H1 (cell line): ENCODE measurements around the gene MAPKAP1. TPM values are rescaled to one million over a fixed set of nuclear protein-coding genes. Genes with fewer than 3 reads are reported as not detected.

Experiments used
- CTCF ChIA-PET: fragments of 300-600 bp; sonication (Branson Sonifier 250); formaldehyde crosslinking; loops from one replicate; lab custom pipeline; 2021; ENCODE audit not compliant: partially characterized antibody; lab: Charles Lee
- POLR2A ChIA-PET: fragments of 300-600 bp; sonication (Branson Sonifier 250); formaldehyde crosslinking; loops from one replicate; lab custom pipeline; 2021; ENCODE audit warnings: inconsistent platforms; ENCODE audit not compliant: partially characterized antibody; lab: Charles Lee
- DNase-seq, 2 experiments: peaks; one replicate each; pipeline versions ENCODE4 v3.0.0 to v3.0.0-alpha.2; 2010 to 2022; ENCODE audit warnings: low spot score in 2 of 2, low read depth in 1 of 2, mixed read lengths in 1 of 2
- FAIRE-seq: peaks from 2 replicates; lab custom pipeline; 2011; peaks lifted over from hg19 to GRCh38; lab: Jason Lieb, UNC
- H2AFZ ChIP-seq: 2 replicates; pipeline ENCODE4 v1.8.1; 2012; ENCODE audit warnings: low read length, inconsistent platforms
- H2AK5ac ChIP-seq: 2 replicates; pipeline ENCODE4 v1.6.1; 2013; ENCODE audit warnings: low read depth, low read length
- H2BK120ac ChIP-seq: replicated peaks from 2 replicates; pipeline ENCODE3; 2013; ENCODE audit warnings: low read depth, low read length, inconsistent platforms
- H2BK12ac ChIP-seq: 2 replicates; pipeline ENCODE4 v1.6.1; 2013; ENCODE audit warnings: low read depth, low read length
- H2BK15ac ChIP-seq: 2 replicates; pipeline ENCODE4 v1.6.1; 2013; ENCODE audit warnings: low read length
- H2BK20ac ChIP-seq: 2 replicates; pipeline ENCODE4 v1.6.1; 2013; ENCODE audit warnings: low read length
- H2BK5ac ChIP-seq: 2 replicates; pipeline ENCODE4 v1.6.1; 2013; ENCODE audit warnings: low read depth, low read length
- H3K14ac ChIP-seq: 2 replicates; pipeline ENCODE4 v1.6.1; 2013; ENCODE audit warnings: inconsistent platforms; ENCODE audit not compliant: insufficient read length
- H3K18ac ChIP-seq: 2 replicates; pipeline ENCODE4 v1.6.1; 2013; ENCODE audit warnings: low read length; ENCODE audit errors: extremely low read depth
- H3K23ac ChIP-seq: 2 replicates; pipeline ENCODE4 v1.6.1; 2013; ENCODE audit warnings: inconsistent platforms; ENCODE audit not compliant: insufficient read length
- H3K23me2 ChIP-seq: 2 replicates; pipeline ENCODE4 v1.6.1; 2013; ENCODE audit warnings: low read depth, low read length
- H3K27ac ChIP-seq: 2 replicates; pipeline ENCODE4 v1.6.1; 2011; ENCODE audit warnings: low read depth, low read length, inconsistent platforms
- H3K27me3 ChIP-seq, 4 experiments: replicated peaks in 1 of 4; 1 replicate in 1 of 4; 2 replicates in 3 of 4; pipeline versions ENCODE4 v1.6.1 to v1.8.1; 2011 to 2013; ENCODE audit warnings: low read length in 3 of 4, mild to moderate bottlenecking in 3 of 4, inconsistent platforms in 2 of 4, mixed read lengths in 2 of 4, moderate library complexity in 1 of 4; ENCODE audit not compliant: control insufficient read depth in 3 of 4, insufficient read depth in 3 of 4; ENCODE audit errors: extremely low read depth in 1 of 4
- H3K36me3 ChIP-seq, 4 experiments: 2 replicates each; pipeline versions ENCODE4 v1.6.1 to v1.8.1; 2011 to 2013; ENCODE audit warnings: mild to moderate bottlenecking in 4 of 4, low read length in 3 of 4, moderate library complexity in 2 of 4, control low read depth in 1 of 4, inconsistent platforms in 1 of 4; ENCODE audit not compliant: insufficient read depth in 4 of 4, control insufficient read depth in 2 of 4
- H3K4ac ChIP-seq: replicated peaks from 2 replicates; pipeline ENCODE3; 2013; ENCODE audit warnings: low read length, low read depth, mixed read lengths, inconsistent platforms; ENCODE audit not compliant: insufficient read length
- H3K4me1 ChIP-seq, 4 experiments: replicated peaks in 1 of 4; 1 replicate in 1 of 4; 2 replicates in 3 of 4; pipeline versions ENCODE4 v1.6.1 to v1.8.1; 2011 to 2013; ENCODE audit warnings: low read length in 3 of 4, inconsistent platforms in 2 of 4, mixed read lengths in 1 of 4; ENCODE audit not compliant: insufficient read depth in 4 of 4, control insufficient read depth in 3 of 4
- H3K4me2 ChIP-seq, 2 experiments: 2 replicates each; pipeline versions ENCODE4 v1.6.1 to v1.8.1; 2011 to 2013; ENCODE audit warnings: low read depth in 2 of 2, low read length in 2 of 2, control low read depth in 1 of 2, inconsistent platforms in 1 of 2, mild to moderate bottlenecking in 1 of 2; ENCODE audit not compliant: insufficient read depth in 1 of 2
- H3K4me3 ChIP-seq, 4 experiments: fragments of 200-600, 300-600 bp in 1 of 4; sonication (generic), shearing (Covaris generic), sonication (Bioruptor Twin) in 1 of 4; 2 replicates each; pipeline versions ENCODE4 v1.5.1 to v1.8.1; 2011 to 2016; ENCODE audit warnings: low read length in 4 of 4, low read depth in 3 of 4, control low read depth in 2 of 4, inconsistent platforms in 2 of 4, mild to moderate bottlenecking in 2 of 4, mixed read lengths in 1 of 4, moderate library complexity in 1 of 4; ENCODE audit not compliant: insufficient read depth in 2 of 4; ENCODE audit errors: extremely low read depth in 1 of 4
- H3K56ac ChIP-seq: replicated peaks from 2 replicates; pipeline ENCODE3; 2013; ENCODE audit warnings: low read depth, mild to moderate bottlenecking, mixed read lengths, low read length, inconsistent platforms; ENCODE audit not compliant: insufficient read length
- H3K79me1 ChIP-seq: 2 replicates; pipeline ENCODE4 v1.6.1; 2013; ENCODE audit warnings: low read depth, low read length, control low read depth
- H3K79me2 ChIP-seq, 2 experiments: 2 replicates each; pipeline versions ENCODE4 v1.6.1 to v1.8.1; 2012 to 2013; ENCODE audit warnings: low read length in 2 of 2, mild to moderate bottlenecking in 2 of 2, inconsistent platforms in 1 of 2; ENCODE audit not compliant: insufficient read depth in 2 of 2, control insufficient read depth in 1 of 2
- H3K9ac ChIP-seq, 4 experiments: replicated peaks in 1 of 4; 1 replicate in 1 of 4; 2 replicates in 3 of 4; pipeline versions ENCODE4 v1.6.1 to v1.8.1; 2011 to 2013; ENCODE audit warnings: low read depth in 3 of 4, low read length in 3 of 4, control low read depth in 2 of 4, mild to moderate bottlenecking in 2 of 4, moderate library complexity in 2 of 4, inconsistent platforms in 1 of 4; ENCODE audit errors: extremely low read depth in 1 of 4
- H3K9me3 ChIP-seq, 2 experiments: 2 replicates each; pipeline versions ENCODE4 v1.6.1 to v1.8.1; 2012 to 2013; ENCODE audit warnings: mild to moderate bottlenecking in 2 of 2, moderate library complexity in 2 of 2, control low read depth in 1 of 2, inconsistent platforms in 1 of 2, low read depth in 1 of 2, low read length in 1 of 2, mixed read lengths in 1 of 2; ENCODE audit not compliant: insufficient read depth in 2 of 2
- H4K20me1 ChIP-seq, 2 experiments: replicated peaks in 1 of 2; 2 replicates each; pipeline versions ENCODE3 to v1.8.1; 2011 to 2013; ENCODE audit warnings: inconsistent platforms in 2 of 2, low read length in 2 of 2, mild to moderate bottlenecking in 1 of 2; ENCODE audit not compliant: insufficient read depth in 2 of 2, control insufficient read depth in 1 of 2
- H4K5ac ChIP-seq: 2 replicates; pipeline ENCODE4 v1.6.1; 2013; ENCODE audit warnings: low read length, low read depth, mixed read lengths, inconsistent platforms; ENCODE audit not compliant: insufficient read length
- H4K8ac ChIP-seq: 2 replicates; pipeline ENCODE4 v1.8.0; 2013; ENCODE audit warnings: mild to moderate bottlenecking, moderate library complexity, low read length, inconsistent platforms; ENCODE audit not compliant: insufficient read depth; ENCODE audit errors: extremely low read depth
- H4K91ac ChIP-seq: replicated peaks from 2 replicates; pipeline ENCODE3; 2013; ENCODE audit warnings: low read length, mixed read lengths, inconsistent platforms; ENCODE audit not compliant: insufficient read length
- BCL11A ChIP-seq, 2 experiments: IDR thresholded peaks; one replicate each; pipeline ENCODE4 v1.6.1; 2011; ENCODE audit warnings: low read depth in 2 of 2, low read length in 2 of 2, mild to moderate bottlenecking in 2 of 2
- KDM4A ChIP-seq: IDR thresholded peaks from one replicate; pipeline ENCODE4 v1.7.1; 2012; ENCODE audit warnings: low read depth, mild to moderate bottlenecking, moderate library complexity, low read length, inconsistent platforms; ENCODE audit not compliant: severe bottlenecking
- MAFK ChIP-seq: IDR thresholded peaks from 2 replicates; pipeline ENCODE4 v1.6.1; 2012; ENCODE audit warnings: low read depth, mild to moderate bottlenecking, improper control_type of control experiment, low read length
- SIN3A ChIP-seq, 2 experiments: IDR thresholded peaks in 1 of 2; conservative IDR thresholded peaks in 1 of 2; 2 replicates each; pipeline ENCODE4 v1.6.1; 2011 to 2012; ENCODE audit warnings: low read length in 2 of 2, improper control_type of control experiment in 1 of 2, low read depth in 1 of 2, mild to moderate bottlenecking in 1 of 2
- SUZ12 ChIP-seq: fragments of 200-600 bp; sonication (generic); IDR thresholded peaks from 2 replicates; pipeline ENCODE4 v1.6.1; 2012; ENCODE audit warnings: mild to moderate bottlenecking, inconsistent platforms, low read length, moderate library complexity, mixed read lengths
- TAF1 ChIP-seq: IDR thresholded peaks from 2 replicates; pipeline ENCODE4 v1.6.1; 2011; ENCODE audit warnings: mild to moderate bottlenecking, low read depth, low read length
- TCF12 ChIP-seq: IDR thresholded peaks from 2 replicates; pipeline ENCODE4 v1.6.1; 2011; ENCODE audit warnings: low read depth, mild to moderate bottlenecking, low read length
- WGBS, 2 experiments: shearing (Covaris generic) in 1 of 2; methylation state at CpG; one replicate each; pipeline versions ENCODE4 v1.1.6 to v1.1.7; 2013 to 2015; ENCODE audit warnings: low lambda C conversion rate in 2 of 2, mixed read lengths in 2 of 2, inconsistent platforms in 1 of 2, low coverage in 1 of 2, missing lambda C conversion rate in 1 of 2; ENCODE audit not compliant: insufficient replicate concordance in 2 of 2, insufficient coverage in 1 of 2, insufficient read length in 1 of 2; ENCODE audit errors: extremely low coverage in 1 of 2, missing lambda C conversion rate in 1 of 2; 5-methylcytosine and 5-hydroxymethylcytosine counted together
- polyA plus RNA-seq, 7 experiments: library from polyadenylated mRNA; depleted of rRNA in 3 of 7; stranded (reverse) in 5 of 7; unstranded in 2 of 7; fragments of >200 nt in 5 of 7; fragments of 200-250 nt in 2 of 7; gene quantifications; 1 replicate in 5 of 7; 2 replicates in 1 of 7; 4 replicates in 1 of 7; pipeline versions ENCODE4 v1.2.1 to v1.2.3, GENCODE V29; 2011 to 2013; ENCODE audit warnings: missing spikeins in 2 of 7, mixed read lengths in 2 of 7
- total RNA-seq: library from RNA; stranded (reverse); fragmentation: NEBNext Ultra II Directional; extraction: Animal tissue kit (Norgen Biotek cat#: 25700); gene quantifications from 2 replicates; pipeline ENCODE4 v1.2.1, GENCODE V29; 2021
- TF ChIP-seq, protein P1 (sequence below), 3 experiments: IDR thresholded peaks; 1 replicate in 2 of 3; 2 replicates in 1 of 3; pipeline versions ENCODE4 v1.5.1 to v1.6.1; 2011; ENCODE audit warnings: low read length in 3 of 3, mild to moderate bottlenecking in 3 of 3, inconsistent platforms in 2 of 3, low read depth in 1 of 3, moderate library complexity in 1 of 3; ENCODE audit not compliant: insufficient read depth in 1 of 3; ENCODE audit errors: control extremely low read depth in 1 of 3
- TF ChIP-seq, protein P2 (sequence below): IDR thresholded peaks from 2 replicates; pipeline ENCODE4 v1.6.1; 2012; ENCODE audit warnings: low read length, inconsistent platforms

Gene MAPKAP1
- total and polyA plus RNA-seq, 2 of the 8 experiments (the other 6 are each of a cell fraction or from before 2014, with no cell fraction given), result 79.2 to 140 TPM

DNA sequence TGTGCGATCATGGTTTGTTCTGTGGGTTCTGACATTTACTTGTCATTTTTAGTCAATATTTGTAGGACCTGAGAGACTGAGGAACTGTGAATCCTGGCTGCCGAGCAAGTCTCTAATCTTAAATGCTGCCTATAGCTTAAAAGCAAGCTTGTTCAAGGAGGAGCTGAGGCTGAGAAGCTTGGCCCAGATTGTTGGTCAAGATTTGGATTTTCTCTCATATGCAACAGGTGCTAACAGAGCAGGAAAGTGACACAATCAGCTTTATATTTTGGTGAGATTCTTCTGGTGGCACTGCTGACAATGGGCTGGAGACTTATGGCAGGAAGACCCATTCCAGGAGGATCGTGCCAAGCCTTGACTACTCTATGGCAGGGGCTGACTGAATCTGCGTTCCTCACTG is 192.5 kb downstream of the MAPKAP1 start:
- Histone ChIP-seq H3K23me2 (no peaks in the 10 kb centered on the region; the same call in 1 of the 2 replicates), H2BK20ac (no peak overlapping the region), H4K20me1 (no peaks in the 10 kb centered on the region), H3K4ac (no peak overlapping the region), H4K91ac (no peak overlapping the region), H3K36me3 (no peaks in the 10 kb centered on the region), H3K79me2 (no peaks in the 10 kb centered on the region), H3K4me3 (no peak overlapping the region), H3K9ac (no peak overlapping the region), H2BK15ac (no peak overlapping the region), H3K14ac (no peak overlapping the region), H4K8ac (no peak overlapping the region), H3K79me1 (no peaks in the 10 kb centered on the region), H3K27ac (no peak overlapping the region), H2BK12ac (no peak overlapping the region), H2BK5ac (no peak overlapping the region; the same call in 1 of the 2 replicates), H3K4me1 (peaks cover 0 to 20% (median 9%) of the 10 kb centered on the region in 4 experiments; a peak in 4 of 7 replicates), H3K27me3 (no peaks in the 10 kb centered on the region), H3K23ac (no peak overlapping the region), H3K9me3 (no peaks in the 10 kb centered on the region), H2AFZ (no peak overlapping the region), H4K5ac (no peak overlapping the region), H3K4me2 (no peak overlapping the region), H3K18ac (no peak overlapping the region), H2BK120ac (no peak overlapping the region), H3K56ac (no peak overlapping the region), H2AK5ac (no peak overlapping the region)
- WGBS, 2 experiments, result 86% methylated on average over 4 of the region's 4 CpGs; no CpG with 5 or more reads in 1 of the 2 experiments
- FAIRE-seq, result no peak
- POLR2A ChIA-PET, result no interaction called here
- CTCF ChIA-PET, result interaction anchor here (0.6 to 1.4 kb wide), 8 partner anchors 10 to 779 kb away, joined by 3 to 7 read pairs (median 4); no protein-coding TSS in a partner anchor
- DNase-seq, result no peak
- TF ChIP-seq TCF12, result no peak
- TF ChIP-seq BCL11A (IDR thresholded peaks at IDR 0.05; ENCODE audit: low read depth in 2 of 2, low read length in 2 of 2), result no peak
- TF ChIP-seq, protein P1, sequence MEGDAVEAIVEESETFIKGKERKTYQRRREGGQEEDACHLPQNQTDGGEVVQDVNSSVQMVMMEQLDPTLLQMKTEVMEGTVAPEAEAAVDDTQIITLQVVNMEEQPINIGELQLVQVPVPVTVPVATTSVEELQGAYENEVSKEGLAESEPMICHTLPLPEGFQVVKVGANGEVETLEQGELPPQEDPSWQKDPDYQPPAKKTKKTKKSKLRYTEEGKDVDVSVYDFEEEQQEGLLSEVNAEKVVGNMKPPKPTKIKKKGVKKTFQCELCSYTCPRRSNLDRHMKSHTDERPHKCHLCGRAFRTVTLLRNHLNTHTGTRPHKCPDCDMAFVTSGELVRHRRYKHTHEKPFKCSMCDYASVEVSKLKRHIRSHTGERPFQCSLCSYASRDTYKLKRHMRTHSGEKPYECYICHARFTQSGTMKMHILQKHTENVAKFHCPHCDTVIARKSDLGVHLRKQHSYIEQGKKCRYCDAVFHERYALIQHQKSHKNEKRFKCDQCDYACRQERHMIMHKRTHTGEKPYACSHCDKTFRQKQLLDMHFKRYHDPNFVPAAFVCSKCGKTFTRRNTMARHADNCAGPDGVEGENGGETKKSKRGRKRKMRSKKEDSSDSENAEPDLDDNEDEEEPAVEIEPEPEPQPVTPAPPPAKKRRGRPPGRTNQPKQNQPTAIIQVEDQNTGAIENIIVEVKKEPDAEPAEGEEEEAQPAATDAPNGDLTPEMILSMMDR (IDR thresholded peaks at IDR 0.05; ENCODE audit: control extremely low read depth in 1 of 3, insufficient read depth in 1 of 3, low read depth in 1 of 3, low read length in 3 of 3), result no peak
- no peak for TF ChIP-seq SUZ12
- no peak for TF ChIP-seq SIN3A (conservative IDR thresholded peaks at IDR 0.05 in 1 of 2, IDR thresholded peaks at IDR 0.05 in 1 of 2; ENCODE audit: low read depth in 1 of 2, low read length in 2 of 2)
- TF ChIP-seq, protein P2, sequence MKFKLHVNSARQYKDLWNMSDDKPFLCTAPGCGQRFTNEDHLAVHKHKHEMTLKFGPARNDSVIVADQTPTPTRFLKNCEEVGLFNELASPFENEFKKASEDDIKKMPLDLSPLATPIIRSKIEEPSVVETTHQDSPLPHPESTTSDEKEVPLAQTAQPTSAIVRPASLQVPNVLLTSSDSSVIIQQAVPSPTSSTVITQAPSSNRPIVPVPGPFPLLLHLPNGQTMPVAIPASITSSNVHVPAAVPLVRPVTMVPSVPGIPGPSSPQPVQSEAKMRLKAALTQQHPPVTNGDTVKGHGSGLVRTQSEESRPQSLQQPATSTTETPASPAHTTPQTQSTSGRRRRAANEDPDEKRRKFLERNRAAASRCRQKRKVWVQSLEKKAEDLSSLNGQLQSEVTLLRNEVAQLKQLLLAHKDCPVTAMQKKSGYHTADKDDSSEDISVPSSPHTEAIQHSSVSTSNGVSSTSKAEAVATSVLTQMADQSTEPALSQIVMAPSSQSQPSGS, result no peak
- no peak for TF ChIP-seq TAF1
- no peak for TF ChIP-seq KDM4A
- TF ChIP-seq MAFK, result no peak
